ENCODE measurements around the gene TADA3. TPM values are rescaled to one million over a fixed set of nuclear protein-coding genes. Genes with fewer than 3 reads are reported as not detected.

The TADA3 gene
- total RNA-seq, 1 donor from 2014 or later = 106 TPM

DNA sequence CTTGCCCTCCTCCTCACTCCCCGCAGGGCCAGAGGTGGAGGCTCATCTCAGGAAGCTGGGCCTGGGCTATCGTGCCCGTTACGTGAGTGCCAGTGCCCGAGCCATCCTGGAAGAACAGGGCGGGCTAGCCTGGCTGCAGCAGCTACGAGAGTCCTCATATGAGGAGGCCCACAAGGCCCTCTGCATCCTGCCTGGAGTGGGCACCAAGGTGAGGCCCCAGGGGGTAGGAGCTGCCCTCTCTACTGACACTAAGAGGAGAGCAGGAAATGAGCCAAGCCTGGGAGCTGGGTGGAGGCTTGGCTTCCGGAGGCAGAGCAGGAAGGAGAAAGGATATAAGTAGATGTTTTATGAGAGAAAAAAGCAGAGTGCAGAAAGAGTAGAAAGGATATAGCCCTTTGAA, 37.6 kb downstream of the TADA3 start:
- Histone ChIP-seq H3K36me3 (peaks cover 13 to 65% of the 10 kb centered on the region in 2 donors), H3K9me3 (no peaks in the 10 kb centered on the region), H3K4me3 (no peak overlapping the region), H3K4me1 (peaks cover 4 to 9% of the 10 kb centered on the region in 2 donors), H3K27ac (peak overlapping the region in 1 of 2 donors; percentile 49), H3K27me3 (no peaks in the 10 kb centered on the region)
- DNase-seq (ENCODE audit: low spot score in 2 of 2) = no peak
- no peak for TF ChIP-seq CTCF (IDR thresholded peaks at IDR 0.05)
- intact Hi-C loops (cut with DNase I) = no loop called here

- DNase-seq (ENCODE audit: low spot score in 2 of 2) = no peak
- peak overlapping the region; percentile 76 to 84 for H3K27ac ChIP-seq
- H3K4me1 ChIP-seq = peaks cover 4 to 14% of the 10 kb centered on the region in 2 donors
- peak overlapping the region; percentile 67 to 70 for H3K4me3 ChIP-seq
- intact Hi-C loops (cut with DNase I) = loop anchor here (2.0 kb wide), 1 partner anchor 36 kb away; no protein-coding TSS in a partner anchor
- H3K9me3 ChIP-seq = no peaks in the 10 kb centered on the region
- peaks cover 21 to 45% of the 10 kb centered on the region in 2 donors for H3K36me3 ChIP-seq
- no peaks in the 10 kb centered on the region for H3K27me3 ChIP-seq
- no peak for TF ChIP-seq CTCF (IDR thresholded peaks at IDR 0.05)
These were observed 41.5 kb downstream of the TADA3 start for GRCh38 chr3:9750556-9751411.

DNA sequence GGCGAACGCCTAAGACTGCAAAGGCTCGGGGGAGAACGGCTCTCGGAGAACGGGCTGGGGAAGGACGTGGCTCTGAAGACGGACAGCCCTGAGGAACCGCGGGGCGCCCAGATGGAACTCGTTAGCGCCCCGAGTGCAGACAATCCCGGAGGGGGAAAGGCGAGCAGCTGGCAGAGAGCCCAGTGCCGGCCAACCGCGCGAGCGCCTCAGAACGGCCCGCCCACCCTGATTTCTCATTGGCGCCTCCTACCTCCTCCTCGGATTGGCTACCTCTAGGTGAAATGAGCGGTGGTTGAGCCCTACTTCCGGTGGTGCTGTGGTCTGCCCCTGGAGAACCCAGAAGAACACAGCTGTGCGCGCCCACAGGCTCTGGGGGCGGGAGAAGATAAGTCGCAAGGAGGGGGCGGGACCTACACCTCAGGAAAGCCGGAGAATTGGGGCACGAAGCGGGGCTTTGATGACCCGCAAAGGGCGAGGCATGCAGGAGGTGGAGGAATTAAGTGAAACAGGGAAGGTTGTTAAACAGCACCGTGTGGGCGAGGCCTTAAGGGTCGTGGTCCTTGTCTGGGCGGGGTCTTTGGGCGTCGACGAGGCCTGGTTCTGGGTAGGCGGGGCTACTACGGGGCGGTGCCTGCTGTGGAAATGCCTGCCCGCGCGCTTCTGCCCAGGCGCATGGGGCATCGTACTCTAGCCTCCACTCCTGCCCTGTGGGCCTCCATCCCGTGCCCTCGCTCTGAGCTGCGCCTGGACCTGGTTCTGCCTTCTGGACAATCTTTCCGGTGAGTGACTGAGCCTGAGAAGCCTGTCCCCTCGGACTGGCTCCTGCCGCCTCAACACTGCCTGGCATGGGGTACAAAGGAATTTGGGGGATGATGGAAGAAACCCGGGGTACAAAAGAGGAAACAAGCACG, 42.4 kb downstream of the TADA3 start, which contains the start of gene OGG1:
Gene OGG1 (plus strand): TSS at position 308 of the 911 bp plus-strand sequence. CDS start 335 bp downstream, at position 643.
- no peak for TF ChIP-seq CTCF (IDR thresholded peaks at IDR 0.05)
- peak within 1 kb of the TSS; percentile 76 to 84 for H3K27ac ChIP-seq
- no peaks in the 10 kb centered on the region for H3K27me3 ChIP-seq
- H3K36me3 ChIP-seq = peaks cover 30 to 48% of the 10 kb centered on the region in 2 donors
- no peaks in the 10 kb centered on the region for H3K9me3 ChIP-seq
- peaks cover 4 to 14% of the 10 kb centered on the region in 2 donors for H3K4me1 ChIP-seq
- H3K4me3 ChIP-seq = peak within 1 kb of the TSS; percentile 67 to 70
- intact Hi-C loops (cut with DNase I) = loop anchor here (1.0 to 2.0 kb wide), 4 partner anchors 19 to 43 kb away; partner anchors contain the start of genes ARPC4 and BRPF1
- DNase-seq (ENCODE audit: low spot score in 2 of 2) = peak; percentile 92 to 99

GRCh38 chr3:9749296-9749644, 43.0 kb downstream of the TADA3 start:
- Histone ChIP-seq H3K4me1 (peaks cover 4 to 14% of the 10 kb centered on the region in 2 donors), H3K4me3 (peak overlapping the region; percentile 67 to 70), H3K27ac (peak overlapping the region; percentile 76 to 84), H3K36me3 (peaks cover 36 to 48% of the 10 kb centered on the region in 2 donors), H3K9me3 (no peaks in the 10 kb centered on the region), H3K27me3 (no peaks in the 10 kb centered on the region)
- DNase-seq (ENCODE audit: low spot score in 2 of 2) = no peak
- intact Hi-C loops (cut with DNase I) = loop anchor here (1.0 kb wide), 3 partner anchors 18 to 44 kb away; partner anchors contain the start of genes ARPC4 and BRPF1
- no peak for TF ChIP-seq CTCF (IDR thresholded peaks at IDR 0.05)

GRCh38 chr3:9748031-9748430, 44.2 kb downstream of the TADA3 start:
- Histone ChIP-seq H3K4me3 (no peak overlapping the region), H3K36me3 (peaks cover 49 to 58% of the 10 kb centered on the region in 2 donors), H3K27me3 (no peaks in the 10 kb centered on the region), H3K4me1 (peaks cover 4 to 14% of the 10 kb centered on the region in 2 donors), H3K27ac (no peak overlapping the region), H3K9me3 (no peaks in the 10 kb centered on the region)
- DNase-seq (ENCODE audit: low spot score in 2 of 2) = no peak
- intact Hi-C loops (cut with DNase I) = no loop called here
- no peak for TF ChIP-seq CTCF (IDR thresholded peaks at IDR 0.05)
